ENCODE measurements around the gene SGMS1.

SGMS1 gene

DNA sequence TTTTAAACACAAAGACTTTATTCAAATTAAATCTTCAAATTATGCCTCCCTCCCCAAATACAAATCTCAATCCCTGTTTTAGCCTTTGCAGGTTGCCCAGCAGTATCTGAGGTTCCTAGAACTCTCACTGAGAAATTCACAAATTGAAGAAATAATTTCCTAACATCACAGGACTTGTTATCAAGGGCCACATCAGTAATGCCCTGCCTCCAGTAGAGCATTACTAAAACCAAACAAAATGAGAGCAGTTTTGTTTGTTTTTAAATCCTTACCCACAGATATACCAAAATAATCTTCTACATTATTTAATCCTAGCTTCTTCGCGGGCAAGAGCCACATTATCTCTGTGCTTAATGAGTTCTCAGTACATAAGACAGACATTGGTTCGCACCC, 152.2 kb downstream of the SGMS1 start:
- TF ChIP-seq, protein P1, sequence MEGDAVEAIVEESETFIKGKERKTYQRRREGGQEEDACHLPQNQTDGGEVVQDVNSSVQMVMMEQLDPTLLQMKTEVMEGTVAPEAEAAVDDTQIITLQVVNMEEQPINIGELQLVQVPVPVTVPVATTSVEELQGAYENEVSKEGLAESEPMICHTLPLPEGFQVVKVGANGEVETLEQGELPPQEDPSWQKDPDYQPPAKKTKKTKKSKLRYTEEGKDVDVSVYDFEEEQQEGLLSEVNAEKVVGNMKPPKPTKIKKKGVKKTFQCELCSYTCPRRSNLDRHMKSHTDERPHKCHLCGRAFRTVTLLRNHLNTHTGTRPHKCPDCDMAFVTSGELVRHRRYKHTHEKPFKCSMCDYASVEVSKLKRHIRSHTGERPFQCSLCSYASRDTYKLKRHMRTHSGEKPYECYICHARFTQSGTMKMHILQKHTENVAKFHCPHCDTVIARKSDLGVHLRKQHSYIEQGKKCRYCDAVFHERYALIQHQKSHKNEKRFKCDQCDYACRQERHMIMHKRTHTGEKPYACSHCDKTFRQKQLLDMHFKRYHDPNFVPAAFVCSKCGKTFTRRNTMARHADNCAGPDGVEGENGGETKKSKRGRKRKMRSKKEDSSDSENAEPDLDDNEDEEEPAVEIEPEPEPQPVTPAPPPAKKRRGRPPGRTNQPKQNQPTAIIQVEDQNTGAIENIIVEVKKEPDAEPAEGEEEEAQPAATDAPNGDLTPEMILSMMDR (conservative IDR thresholded peaks at IDR 0.05), result no peak
- H3K27ac ChIP-seq, result peak overlapping the region; percentile 95

DNA sequence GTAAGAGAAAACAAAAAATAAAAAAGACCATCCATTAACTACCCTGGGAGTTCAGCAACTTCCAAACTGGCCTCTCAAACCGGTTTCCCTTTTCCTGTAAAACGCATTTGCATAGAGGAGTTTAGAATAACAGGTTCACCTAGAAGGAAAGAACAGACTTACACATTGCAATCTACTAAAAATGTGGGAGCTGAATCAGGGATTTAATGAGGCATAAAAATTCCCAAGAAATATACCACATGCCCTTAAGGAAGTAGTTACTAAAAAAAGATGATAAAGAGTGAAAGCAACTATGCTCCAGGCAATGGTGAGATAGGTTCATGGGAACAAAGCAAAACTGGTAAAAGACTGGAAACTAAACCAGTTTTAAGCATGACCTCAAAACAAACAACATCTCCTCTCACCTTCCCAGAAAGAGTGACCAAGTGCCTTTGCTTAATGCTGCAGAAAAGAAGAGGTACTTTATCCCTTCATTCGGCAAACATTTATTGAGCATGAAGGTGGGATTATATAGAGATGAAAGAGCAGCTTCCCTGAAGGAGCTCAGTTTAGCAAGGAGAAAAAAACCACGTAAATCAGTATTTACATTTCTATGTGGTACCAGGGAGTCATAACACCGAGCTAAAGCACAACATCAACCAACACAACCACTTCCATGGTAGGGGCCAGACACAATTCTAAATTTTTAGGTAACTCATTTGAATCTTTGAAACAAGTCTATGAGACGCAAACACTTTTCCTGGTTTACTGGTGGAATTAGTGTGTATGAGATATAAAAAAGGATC, 152.8 kb downstream of the SGMS1 start:
- TF ChIP-seq, protein P1 (conservative IDR thresholded peaks at IDR 0.05), result no peak
- peak overlapping the region; percentile 95 for H3K27ac ChIP-seq

DNA sequence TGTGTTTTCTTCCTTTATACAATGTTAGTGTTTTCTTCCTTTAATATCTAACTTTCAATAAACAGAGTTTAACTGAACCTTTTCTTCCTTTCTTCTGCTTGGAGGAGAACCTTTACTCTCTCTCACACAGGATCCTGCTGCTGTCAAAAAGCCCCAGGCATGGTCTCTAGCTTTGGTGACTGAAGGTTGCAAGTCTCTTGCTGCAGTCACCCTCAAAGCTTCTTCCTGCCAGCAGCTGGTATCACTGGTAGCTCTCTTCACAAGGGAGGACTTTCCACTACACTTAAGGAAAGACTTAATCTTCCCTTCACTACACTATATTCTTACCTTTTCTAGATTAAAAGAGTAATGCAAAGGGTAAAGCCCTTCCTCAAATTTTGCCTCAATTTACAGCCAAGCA, 153.4 kb downstream of the SGMS1 start:
- TF ChIP-seq, protein P1 (conservative IDR thresholded peaks at IDR 0.05), result no peak

DNA sequence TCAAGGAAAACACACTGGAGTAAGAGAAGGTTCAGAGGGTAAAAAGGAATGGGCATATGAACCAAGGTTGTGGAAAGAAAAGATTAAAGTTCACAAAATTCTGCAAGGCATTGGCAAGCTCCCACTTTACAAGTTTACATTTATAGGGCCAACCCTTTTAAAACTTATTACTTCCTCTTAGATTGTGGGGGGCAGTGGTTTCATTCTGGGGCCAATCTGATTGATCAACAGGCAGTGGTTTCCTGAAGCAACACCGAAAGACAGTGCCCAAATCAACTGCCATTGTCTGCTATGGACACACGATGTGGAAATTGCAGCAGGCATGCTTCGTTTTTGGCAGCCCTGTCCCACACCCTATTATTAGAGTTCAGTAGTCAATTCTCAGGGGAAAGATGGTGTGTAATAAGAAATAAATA, 154.0 kb downstream of the SGMS1 start:
- TF ChIP-seq, protein P1 (conservative IDR thresholded peaks at IDR 0.05), result no peak

More for the DNA sequence above, 153.4 kb downstream of the SGMS1 start:
- peak overlapping the region; percentile 95 for H3K27ac ChIP-seq

DNA sequence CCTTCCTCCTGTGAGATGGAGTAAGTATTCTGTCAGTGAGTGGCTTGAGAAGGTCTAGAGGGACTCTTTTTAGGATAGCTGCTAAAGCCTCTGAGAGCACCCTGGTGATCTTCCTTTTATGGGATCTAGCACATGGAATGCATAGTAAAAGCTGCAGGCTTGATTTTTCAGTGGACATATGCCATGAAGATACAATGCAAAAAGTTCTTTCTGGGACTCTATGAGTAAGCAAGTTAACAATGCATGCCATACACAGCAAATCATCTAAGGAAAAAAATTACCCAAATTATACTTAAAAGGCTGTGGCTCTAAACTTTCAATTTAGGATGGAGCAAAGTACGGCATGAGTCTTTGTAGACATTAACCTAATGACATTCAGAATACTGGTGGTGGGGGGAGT, 154.5 kb downstream of the SGMS1 start:
- H3K27ac ChIP-seq, result peak overlapping the region; percentile 95
- TF ChIP-seq, protein P1 (conservative IDR thresholded peaks at IDR 0.05), result no peak

More for the DNA sequence above, 154.0 kb downstream of the SGMS1 start:
- peak overlapping the region; percentile 95 for H3K27ac ChIP-seq

DNA sequence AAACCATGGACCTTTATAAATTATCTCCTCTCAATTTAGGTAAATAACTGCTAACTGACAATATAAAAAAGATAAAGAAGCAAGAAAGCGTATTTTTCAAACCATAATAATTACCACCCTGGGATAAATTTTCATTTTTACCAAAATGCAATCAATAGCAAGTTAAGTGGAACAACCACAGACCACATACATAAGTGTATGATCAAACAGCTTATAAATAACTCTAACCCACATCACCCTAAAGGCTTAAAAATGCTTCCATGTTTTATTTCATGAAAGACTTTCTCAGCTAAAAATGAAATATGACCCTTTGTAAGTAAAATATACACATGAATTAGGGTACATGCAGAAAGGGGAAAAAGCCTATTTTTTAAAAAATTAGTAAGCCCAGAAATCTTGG, 156.5 kb downstream of the SGMS1 start:
- TF ChIP-seq, protein P1 (conservative IDR thresholded peaks at IDR 0.05), result no peak
- peak overlapping the region; percentile 95 for H3K27ac ChIP-seq

DNA sequence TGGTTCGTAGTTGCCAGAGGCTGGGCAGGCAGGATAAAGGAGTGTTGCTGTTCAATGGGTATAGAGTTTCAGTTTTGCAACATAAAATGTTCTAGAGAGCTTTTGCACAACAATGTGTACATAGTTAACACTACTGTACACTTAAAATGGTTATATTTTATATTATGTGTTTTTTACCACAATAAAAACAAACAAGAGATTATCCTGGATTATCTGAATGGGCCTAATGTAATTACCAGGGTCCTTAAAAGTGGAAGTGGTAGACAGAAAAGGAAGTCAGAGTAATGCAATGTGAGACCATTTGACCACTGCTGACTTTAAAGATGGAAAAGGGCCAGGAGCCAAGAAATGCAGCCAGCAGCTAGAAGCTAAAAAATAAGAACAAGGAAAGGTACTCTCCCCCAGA, 159.7 kb downstream of the SGMS1 start:
- TF ChIP-seq, protein P1 (conservative IDR thresholded peaks at IDR 0.05), result no peak
- H3K27ac ChIP-seq, result no peak overlapping the region
